HG02642 (cell line): ENCODE data around the gene PHLPP1.

Experiments
- ATAC-seq: cut with Tn5 transposase; IDR thresholded peaks from one replicate; pipeline ENCODE4 v1.9.1; 2021; ENCODE audit warnings: mild to moderate bottlenecking; ENCODE audit not compliant: unreplicated experiment, poor library complexity

PHLPP1 gene

DNA sequence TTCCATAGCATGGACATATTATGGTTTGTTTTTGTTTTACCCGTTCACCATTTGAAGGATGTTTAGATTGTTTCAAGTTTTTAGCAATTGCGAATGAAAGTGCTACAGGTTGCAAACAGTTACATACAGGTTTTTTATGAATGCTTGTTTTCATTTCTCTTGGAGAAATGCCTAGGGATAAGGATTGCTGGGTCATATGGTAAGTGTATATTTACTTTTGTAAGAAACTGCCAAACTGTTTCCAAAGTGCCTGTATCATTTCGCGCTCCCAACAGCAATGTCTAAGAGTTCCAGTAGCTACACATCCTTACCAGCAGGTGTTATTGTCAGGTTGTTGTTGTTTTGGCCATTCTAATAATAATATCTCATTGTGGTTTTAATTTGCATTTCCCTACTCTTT lies 251.7 kb downstream of the PHLPP1 start:
- no peak for ATAC-seq

DNA sequence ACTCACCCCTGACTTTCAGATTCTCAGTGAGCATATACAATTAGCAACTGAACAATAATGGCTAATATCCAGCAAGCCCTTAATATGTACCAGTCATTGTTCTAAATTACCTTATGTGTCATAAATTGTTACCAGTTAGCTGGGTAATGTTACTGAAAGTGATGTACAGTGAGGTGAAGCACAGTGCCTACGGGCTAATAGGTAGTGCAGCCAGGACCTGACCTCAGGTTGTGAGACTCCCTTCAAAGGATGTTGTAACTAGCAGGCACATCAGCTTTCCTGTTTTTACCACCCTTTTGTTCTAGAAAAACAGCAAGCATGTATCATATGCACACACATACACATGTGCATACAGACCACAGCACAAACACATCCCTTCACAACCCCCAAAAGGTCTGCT lies 258.3 kb downstream of the PHLPP1 start:
- no peak for ATAC-seq

DNA sequence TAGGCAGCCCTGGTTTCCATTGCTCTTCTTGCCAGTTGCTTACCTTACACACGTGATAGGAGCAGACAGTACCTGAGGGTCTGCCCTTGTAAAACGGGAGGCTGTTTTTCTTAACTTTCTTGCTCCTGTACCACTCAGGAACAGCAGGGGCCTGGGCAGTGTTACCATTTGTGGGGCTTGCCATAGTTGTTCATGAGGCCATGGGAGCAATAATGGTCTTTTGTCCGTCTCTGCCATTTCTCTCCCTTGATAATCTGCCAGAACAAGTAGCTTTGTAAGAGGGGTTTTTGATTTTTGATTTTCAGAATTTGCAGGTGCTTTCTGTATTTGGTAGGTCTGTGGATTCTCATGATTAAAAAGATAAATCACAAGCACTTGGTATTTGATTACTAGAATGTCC lies 259.0 kb downstream of the PHLPP1 start:
- ATAC-seq = no peak

DNA sequence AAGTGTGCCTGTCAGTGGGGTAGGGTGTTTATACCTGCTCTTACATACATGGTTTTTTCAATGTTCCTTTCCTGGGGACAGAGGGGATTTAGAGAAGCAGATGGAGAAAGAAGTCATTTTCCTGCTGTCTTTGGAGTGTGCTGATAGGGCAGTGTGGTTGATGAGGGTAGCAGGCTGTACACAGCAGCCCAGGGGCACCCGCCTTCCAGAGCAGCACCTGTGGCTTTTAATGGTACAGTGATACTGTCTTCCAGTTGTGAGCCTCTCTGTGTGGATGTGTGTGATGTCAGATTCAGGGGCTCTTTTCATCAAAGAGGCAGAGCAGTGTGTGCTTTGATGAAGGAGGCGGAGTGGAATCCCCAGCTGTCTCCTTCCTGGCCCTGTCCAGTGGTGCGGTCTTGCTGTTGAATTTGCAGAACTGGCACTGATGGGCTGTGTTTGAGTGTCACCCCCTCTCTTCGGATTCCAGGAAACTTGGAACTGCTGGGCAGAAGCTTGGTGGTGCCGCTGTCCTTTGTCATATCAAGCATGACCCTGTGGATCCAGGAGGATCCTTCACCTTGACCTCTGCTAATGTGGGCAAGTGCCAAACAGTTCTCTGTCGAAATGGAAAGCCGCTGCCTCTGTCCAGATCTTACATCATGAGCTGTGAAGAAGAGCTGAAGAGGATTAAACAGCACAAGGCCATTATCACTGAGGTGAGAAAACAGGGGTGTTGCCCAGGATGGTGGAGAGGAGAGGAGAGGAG lies 259.8 kb downstream of the PHLPP1 start:
- ATAC-seq = no peak

DNA sequence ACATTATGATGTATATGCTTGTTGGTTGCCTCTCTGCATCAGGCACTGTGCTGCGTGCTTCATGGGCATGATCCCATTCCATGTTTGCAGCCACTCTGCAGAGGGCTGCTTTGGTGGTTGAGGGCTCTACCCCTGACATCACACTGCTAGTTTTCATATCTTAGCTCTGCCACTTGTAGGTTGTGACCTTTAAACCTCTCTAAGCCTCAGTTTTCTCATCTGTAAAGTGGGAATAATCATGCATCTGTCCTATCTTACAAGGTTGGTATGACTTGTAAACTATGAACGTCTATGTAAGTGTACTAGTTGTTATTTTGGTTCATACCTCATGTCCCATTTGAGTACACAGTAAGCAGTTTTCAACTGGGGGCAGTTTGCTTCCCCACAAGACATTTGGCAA lies 260.4 kb downstream of the PHLPP1 start:
- no peak for ATAC-seq

DNA sequence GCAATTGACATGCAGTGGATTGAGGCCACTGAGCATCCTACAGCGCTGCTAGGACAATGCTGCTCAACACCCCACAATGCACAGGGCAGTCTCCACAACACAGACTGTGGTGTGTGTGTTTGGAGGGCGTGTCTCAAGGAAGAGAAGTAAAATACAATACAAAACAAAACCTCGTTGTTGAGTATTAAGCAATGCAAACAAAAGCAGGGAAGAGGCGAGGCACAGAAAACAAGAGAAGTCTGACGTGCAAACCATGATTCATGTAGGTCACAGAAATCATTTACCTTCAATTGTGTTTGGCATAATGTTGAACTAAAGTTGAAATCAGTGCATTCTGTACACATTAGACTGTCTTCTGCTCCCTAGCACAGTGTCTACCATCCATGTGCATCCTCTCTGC lies 260.9 kb downstream of the PHLPP1 start:
- no peak for ATAC-seq

GRCh38 chr18:62977512-62977911 lies 262.2 kb downstream of the PHLPP1 start:
- no peak for ATAC-seq

GRCh38 chr18:62978251-62979049 lies 263.1 kb downstream of the PHLPP1 start:
- ATAC-seq = no peak

GRCh38 chr18:62979176-62979575 lies 263.8 kb downstream of the PHLPP1 start:
- ATAC-seq = no peak

DNA sequence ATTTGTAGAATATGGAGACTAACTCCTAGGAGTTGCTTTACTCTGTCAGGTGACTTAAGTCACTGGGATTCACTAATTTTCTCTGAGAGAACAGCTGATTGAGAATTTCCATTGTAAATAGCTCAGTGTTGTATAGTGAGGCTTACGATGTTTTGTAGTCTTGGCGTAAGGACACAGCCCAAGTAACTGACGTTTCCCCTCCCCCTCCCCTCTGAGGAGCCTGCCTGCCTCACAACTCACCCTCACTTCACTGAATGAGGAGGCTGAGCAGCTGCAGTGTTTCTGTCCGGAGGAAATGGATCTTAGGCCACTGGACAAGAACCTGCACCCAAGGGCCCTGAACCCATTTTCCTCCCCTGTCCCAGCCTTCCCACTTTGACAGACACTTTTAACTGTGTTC lies 264.6 kb downstream of the PHLPP1 start:
- no peak for ATAC-seq

GRCh38 chr18:62981566-62981965 lies 266.2 kb downstream of the PHLPP1 start:
- no peak for ATAC-seq

DNA sequence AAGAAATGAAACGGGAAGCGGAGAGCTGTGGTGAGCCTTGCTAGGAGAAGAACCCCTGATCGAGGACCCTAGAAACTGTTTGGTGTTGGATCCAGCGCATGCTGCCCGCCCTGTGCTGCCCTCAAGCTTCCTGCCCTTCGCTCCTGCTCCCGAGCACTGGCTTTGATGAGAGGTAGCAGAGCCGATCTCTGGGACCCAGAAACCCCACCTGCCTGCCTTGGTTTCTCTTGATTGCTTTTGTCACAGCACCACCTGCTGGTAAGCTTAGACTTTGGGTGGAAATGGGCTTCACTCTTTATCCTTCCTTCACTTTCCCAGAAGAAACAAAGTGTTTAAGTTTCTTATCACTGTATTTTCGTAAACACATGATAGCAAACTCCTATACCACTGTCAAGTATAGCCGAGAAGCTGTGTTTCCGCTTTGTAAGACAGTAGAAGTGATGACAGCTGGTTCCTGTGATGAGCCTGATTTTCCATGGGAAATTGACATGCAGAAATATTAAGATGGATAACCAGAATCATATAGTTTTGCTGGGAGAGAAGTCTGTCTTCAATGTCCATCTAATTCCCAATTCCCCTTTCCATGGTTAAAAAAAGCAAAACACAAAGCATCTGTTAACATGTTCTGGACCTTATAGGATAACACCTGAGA lies 267.4 kb downstream of the PHLPP1 start:
- peak; percentile 78 for ATAC-seq

DNA sequence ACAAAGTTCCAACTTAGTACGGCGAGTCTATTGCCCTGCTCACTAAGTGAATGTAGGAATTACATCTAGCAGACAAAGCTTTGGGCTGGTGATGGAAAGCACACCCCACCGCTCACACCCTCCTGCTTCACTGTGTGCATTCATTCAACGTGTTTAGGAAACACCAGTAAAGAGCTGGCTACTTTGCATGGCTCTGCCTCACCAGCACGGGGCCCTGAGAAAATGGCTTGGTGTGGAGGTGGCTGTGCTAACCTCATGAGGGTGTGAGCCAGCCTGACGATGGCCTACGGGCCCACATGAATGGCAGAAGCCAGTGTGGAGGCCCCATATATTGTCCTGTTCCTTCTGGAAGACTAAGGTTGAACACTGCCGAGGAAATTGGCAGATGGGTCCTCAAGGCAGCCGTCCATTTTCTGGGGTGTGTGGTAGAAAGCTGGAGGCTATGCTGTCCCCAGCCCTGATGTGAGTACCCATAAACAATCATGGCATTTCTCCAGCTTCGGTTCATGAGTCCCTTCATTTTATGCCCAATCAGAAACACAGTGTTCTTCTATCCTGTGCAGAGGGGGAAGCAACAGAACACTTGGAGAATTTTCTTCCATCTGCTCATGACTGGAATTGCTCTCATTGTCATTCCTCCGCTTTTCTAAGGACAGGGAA lies 269.4 kb downstream of the PHLPP1 start:
- no peak for ATAC-seq

DNA sequence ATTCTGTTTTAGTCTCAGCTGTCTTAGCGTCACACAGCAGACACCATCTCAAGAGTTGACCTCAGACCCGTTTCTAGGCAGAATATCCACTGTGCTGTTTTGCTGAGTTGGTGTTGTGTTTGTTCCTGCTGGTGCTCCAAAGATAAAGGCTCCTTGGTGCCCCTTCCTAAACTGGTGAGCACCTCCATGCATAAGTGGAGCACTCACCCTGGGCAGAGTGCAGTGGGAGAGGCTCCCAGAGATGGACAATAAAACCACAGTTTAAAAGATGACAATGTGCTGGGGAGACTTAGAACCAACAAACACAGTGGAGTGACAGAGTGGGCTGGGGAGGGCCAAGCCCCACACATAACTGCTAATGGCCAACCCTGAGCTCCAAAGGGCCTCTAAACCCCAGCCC lies 271.1 kb downstream of the PHLPP1 start:
- no peak for ATAC-seq

DNA sequence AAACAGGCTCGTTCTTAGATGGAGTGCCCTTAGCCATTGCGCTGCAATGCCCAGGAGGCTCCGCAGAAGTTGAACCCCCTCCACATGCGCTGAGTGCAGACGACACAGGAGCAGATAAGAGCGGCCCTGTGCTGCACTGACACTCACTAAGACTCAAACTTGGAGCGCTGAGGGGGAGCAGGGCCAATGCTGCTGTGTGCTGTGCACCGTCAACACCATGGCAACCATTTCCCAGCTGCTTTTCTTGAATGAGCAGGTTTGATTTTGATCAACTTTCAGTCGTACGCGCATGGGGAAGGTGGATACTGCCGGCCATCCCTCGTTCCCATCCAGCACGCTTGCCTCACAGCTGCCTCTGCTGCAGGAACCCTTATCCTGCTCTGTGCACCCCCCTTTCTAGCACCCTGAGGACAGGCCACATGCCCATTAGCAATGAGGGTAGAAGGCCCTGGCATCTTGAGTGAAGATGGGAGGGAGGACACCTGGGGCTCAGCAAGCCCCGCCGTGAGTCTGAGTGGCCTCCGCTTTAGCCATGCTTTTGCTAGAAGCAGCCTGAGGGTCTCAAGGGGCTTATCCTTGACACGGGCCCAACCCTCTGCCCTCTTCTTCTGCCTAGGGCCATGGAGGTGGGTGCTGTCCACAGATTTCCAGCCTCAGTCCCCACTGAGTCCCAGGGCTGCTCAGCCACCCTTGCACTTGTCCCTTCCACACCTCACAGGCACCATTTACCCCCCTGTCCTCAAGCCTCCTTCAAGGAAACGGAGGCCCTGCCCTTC lies 271.9 kb downstream of the PHLPP1 start:
- ATAC-seq = no peak

DNA sequence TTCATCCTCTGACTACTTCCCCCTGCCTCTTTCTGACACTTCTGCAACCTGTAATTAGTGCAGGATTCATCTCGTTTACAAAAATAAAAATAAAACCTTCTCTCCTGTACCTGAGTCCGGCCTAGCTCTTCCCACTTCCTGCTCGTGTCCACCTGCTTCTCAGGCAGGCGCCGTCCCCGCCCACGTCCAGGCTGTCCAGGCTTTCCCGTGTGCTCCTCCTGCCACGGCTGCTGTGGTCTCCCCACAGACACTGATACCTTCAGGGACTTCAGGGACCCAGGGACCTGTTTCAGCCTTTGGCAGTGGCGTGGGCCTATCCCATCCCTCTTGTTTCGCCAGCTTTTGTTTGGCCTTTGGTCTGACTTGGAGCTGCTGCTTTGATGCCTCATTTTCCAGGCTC lies 272.5 kb downstream of the PHLPP1 start:
- no peak for ATAC-seq

GRCh38 chr18:62988471-62988870 lies 273.1 kb downstream of the PHLPP1 start:
- ATAC-seq = no peak

DNA sequence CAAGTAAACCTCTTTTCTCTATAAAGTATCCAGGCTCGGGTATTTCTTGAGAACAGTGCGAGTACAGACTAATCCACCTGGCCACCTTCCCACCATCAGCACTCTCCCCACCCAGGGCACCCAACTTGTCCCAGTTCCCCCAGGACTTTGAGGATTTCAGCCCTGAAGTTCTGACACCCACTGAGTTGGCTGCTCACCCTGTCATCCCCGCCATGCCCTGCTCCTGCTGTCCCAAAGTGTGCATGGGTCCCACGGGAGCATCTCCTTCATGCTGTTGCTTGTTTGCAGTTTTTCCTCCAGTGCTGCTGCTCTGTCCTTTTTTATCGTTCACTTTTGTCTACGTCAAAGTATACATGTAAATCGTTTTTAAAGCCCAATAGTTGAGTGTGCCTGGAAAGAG lies 273.9 kb downstream of the PHLPP1 start:
- no peak for ATAC-seq

- no peak for ATAC-seq
Measured at GRCh38 chr18:62990653-62991052, 275.3 kb downstream of the PHLPP1 start.

DNA sequence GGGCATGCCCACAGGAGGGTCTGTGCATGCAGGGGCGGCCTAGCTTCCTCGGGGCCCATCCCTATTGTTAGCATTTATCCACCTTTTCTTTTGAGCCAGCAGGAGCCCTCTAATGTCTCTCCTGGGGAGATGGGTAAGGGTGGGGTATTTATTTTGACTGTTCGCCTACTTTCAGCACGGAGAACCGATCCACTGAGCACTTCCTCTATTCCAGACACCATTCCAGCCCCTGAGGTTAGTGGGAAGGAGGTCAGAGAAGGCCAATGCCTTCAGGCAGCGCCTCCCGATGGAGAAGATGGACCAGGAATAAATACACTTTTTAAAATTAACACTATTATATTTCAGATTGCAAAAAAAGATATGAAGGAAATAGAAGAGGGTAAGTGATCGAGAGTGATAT lies 276.0 kb downstream of the PHLPP1 start:
- no peak for ATAC-seq
